Activated CD4-positive, CD25-positive, alpha-beta regulatory T cell treated with anti-CD3 and anti-CD28 coated beads, Interleukin-2, amount 50 U/mL, for 72 hours (primary cell): ENCODE measurements around the gene LTBR.
"Not testable (repeated sequence)": the region's sequence is repeated elsewhere in the genome, so short reads cannot be mapped to it uniquely, and the experiment has no call there.

Source experiments
- DNase-seq: peaks from one replicate; pipeline ENCODE4 v3.0.0; 2021

Gene LTBR

DNA sequence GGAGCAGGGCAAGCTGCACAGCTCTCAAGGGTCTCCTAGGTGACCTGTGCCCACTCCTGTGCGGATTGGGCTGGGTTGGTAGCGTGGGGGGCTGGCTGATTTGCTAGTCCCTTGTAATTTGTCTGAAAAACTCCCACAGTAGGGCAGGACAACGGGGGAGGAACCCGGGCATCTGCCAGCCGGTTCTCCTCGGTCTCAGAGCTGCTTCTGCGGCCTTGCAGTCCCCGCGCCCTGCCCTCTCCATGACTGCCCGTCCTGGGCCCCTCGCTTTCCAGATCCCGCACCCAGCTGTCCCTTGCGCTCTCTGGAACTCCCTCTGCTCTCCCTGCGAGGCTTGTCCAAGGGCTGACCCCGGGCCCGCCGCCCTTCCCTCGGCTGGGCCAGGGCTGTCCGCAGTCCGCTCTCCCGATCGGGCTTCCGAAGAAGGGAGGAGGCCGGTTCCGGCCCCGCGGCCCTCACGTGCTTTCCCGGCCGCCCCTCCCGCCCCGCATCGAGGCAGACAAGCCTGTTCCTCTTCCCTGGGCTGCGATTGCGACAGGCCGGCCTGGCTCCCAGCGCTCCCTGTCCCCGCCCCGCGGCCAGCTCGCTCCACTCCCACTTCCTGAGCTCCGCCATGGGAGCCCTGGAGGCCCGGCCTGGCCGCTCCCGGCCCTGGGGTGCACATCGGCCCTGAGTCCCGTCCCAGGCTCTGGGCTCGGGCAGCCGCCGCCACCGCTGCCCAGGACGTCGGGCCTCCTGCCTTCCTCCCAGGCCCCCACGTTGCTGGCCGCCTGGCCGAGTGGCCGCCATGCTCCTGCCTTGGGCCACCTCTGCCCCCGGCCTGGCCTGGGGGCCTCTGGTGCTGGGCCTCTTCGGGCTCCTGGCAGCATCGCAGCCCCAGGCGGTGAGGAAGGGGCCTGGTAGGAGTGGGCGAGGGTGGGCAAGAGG is at the start of gene LTBR:
TSS of gene LTBR (plus strand) at position 591 of the 927 bp plus-strand sequence. CDS start at position 788, 197 bp downstream.
- DNase-seq = no peak

DNA sequence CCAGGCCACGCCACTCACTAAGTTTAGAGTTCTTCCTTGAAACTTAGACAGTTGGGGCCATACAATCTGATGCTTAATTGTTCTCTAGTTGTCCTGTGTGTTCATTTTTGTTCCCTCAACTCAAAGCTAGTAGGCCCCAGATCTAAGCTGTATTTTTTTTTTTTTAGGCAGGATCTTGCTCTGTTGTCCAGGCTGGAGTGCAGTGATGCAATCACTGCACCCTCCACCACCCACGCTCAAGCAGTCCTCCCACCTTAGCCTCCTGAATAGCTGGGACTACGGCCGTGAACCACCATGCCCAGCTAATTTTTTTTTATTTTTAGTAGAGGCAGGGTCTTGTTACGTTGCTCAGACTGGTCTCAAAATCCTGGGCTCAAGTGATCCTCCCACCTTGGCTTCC is 49.6 kb upstream of the LTBR start:
- no peak for DNase-seq

DNA sequence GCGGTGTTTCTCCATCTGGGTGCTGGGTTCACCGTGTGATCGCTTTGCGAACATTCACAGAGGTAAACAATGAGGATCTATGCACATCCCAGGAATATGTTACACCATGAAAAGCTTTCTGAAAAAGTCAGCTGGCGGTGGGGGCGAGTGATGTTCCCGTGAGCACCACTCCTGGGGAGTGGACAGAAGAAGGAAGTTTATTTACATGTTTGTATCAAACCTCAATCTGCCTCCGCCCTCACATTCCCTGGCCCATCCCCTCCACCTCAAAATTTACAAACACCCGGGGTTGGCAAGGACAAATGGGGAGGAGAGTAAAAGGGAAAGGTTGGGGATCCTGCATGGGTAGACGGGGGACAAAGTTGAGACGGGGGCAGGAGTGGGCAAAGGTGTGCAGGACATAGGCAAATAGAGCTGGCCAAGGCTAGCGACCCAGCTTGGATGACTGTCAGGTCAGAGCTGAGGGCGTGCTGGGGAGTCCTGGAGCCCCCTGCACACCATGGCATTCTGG is 49.0 kb upstream of the LTBR start:
- DNase-seq = no peak

DNA sequence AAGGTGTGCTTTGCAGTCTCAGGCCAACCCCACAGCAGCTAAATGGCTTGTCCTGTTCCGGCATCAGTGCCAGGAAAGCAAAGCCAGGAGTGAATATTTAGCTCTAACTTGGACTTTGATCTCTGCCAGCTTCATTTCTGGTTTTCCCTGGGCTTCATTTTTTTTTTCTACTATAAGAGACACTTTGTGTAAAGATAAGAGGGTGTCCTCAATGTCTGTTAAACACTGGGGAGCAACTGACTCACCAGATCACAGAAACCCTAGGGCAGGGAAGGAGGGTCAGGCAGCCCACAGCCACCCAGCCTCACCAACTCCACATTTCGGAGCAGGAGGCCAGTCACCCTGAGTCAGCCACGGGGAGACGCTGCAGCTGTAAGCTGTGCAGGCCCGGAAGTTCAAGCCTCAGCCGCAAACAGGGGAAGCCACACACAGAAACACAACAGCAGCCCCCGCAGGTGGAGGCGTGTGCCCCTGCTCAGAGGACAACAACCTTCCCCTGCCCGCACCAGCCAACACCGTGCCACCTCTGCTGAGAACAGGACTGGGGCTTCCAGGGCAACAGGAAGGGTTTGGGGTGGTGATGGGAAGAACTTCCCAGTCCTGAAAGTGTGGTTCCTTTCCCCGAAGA is 48.4 kb upstream of the LTBR start:
- DNase-seq = peak; percentile 78

DNA sequence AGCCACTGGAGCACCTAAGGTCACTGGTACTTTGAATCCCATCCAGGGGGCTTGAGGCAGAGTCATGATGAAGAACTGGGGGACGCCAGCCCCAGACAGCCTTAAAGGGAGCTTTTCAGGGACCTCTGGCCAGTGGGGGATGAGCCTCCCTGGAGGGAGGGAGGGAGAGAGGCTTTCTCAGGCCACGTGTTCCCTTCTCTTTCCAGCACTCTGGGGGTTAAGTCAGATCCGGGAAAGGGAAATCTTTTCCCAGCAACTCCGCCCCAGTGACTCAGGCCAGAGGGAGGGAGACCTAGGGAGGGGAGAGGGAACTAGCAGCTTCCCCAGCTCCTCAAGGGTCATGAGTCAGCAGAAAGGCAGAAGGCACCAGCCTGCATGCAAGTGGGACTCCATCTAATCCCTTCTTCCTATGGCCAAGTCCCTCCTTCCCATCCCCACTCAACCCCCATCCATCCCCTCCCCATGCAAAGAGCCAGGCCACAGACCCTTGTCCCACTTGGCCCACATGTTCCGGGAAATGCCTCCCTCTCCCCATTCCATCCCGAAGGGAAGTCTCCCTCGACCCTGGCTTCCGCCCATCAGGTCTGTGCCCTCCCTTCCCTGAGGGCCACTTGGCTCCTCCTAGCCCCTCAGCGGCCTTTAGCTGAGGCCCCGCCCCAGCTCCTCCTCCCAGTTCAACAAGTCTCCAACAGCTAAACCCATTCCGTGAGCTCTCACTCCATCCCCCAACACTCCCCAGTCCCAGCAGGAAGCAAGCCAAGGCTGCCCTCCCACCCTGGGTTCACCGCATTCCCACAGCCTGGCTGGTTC is 47.7 kb upstream of the LTBR start:
- peak; percentile 47 for DNase-seq

DNA sequence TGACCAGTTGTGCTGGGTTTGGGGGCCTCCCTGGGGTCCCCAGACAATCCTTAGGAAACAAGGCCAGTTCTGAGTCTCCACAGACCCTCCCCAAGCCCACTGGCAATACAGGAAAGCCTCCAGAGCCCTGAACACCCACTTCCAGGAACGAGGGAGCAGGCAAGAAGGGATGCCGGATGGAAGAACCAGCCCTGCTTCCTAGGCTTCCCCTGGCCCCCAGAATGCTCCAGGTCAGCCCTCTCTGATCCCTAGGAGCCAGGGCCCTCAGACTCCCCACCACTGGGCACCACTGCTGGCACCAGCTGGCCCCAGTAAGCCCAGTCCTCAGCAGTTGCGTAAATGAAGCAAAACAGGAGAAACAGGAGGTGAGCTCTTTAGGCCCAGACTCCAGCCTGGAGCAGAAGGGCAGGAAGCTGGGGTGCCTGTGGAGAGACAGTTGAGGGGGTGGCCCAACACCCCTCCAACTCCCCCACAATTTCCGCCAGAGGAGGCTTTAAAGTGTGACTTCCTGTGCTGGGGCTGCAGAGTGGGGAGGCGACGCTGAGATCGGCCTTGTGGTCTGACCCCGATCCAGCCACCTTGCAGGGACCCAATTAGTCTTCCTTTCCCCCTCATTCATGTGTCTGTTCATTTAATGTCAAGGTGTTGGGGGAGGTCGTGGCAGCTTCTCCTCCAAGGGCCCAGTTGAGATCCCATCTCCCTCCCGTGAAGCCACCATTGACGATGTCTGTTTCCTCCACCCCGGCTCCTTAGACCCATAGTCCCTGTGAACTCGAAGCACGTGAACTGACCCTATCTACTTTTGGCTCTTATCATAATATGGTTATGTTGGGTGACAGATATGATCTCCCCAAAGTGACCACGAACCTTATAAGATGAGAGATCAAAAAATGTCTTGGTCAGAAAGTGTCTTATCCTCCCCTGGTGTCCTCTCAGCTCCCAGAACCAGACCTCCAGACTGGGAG is 46.8 kb upstream of the LTBR start:
- peak; percentile 41 for DNase-seq

DNA sequence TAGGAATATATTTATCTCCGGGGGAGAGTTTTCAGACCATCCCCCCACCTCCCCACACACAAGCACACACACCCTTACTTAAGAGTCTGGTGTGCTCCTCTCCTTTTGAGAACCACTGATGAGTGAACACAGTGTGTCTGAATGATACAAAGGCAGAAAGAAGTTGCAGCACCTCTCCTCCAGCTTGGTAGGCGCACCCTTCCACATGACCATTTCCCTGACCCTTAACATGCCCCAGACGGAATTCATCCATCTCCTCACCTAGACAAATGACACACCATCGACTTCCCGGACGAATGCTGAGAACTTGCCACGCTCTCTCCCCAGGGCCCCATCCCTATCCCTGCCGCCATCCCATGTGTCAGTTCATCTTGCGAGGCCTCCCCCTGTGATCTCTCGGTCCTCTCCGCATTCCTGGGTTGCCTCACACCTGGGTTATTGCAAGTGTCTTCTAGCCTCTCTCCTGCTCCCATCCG is 46.0 kb upstream of the LTBR start:
- DNase-seq = no peak

DNA sequence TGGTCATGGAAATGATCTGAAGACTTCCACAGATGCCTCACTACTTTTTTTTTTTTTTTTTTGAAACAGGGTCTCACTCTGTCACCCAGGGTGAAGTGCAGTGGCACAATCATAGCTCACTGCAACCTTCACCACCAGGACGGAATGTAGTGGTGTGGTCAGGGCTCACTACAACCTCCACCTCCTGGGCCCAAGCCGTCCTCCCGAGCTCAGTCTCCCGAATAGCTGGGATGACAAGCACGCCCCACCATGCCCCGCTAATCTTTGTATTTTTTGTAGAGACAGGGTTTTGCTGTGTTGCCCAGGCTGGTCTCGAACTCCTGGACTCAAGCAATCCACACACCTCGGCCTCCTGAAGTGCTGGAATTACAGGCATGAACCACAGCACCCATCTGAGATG is 45.4 kb upstream of the LTBR start:
- DNase-seq = not testable (repeated sequence)

DNA sequence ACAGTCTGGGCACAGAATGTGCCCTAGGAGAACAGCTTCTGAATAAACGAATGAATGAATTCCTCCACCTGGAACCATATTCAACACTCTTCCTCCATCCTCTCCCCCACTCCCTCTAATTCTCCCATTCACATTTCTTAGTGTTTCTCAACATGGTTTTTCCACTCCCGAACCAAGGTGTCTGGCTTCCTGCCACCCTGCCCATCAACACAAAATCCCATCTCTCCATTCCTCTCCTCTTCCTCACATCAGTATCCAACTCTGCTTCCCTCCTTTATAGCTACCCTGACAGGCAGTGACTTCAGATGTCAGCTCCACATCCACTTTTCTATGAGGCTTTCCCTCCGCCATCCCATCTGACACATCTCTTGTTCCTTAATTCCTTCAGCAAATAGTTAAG is 45.0 kb upstream of the LTBR start:
- no peak for DNase-seq

DNA sequence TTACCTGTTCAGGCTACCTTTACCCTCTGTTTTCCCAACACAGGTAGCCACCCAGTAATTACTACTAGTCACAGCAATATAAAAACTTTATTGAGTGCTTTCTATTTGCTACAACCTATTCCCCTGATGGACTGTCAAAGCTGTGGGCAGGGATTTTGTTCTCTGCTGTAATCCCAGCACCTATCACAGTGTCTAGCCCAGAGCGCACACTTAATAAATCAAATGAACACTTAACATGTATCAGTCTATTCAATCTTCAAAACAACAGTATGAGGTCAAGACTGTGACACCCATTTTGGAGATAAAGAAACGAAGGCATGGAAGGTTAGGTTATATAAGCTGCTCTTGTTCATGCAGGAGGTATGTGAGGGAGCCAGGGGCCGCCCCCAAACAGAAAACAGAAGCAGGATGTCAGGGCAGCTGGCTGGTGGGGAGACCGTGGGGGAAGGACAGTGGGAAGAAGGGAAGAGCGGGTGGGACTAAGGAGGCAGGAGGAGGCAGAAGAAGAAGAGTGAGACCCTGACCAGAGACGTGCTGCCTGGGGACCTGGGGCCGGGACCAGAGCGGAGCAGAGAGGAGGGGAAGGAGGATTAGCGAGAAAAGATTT is 43.8 kb upstream of the LTBR start:
- no peak for DNase-seq

DNA sequence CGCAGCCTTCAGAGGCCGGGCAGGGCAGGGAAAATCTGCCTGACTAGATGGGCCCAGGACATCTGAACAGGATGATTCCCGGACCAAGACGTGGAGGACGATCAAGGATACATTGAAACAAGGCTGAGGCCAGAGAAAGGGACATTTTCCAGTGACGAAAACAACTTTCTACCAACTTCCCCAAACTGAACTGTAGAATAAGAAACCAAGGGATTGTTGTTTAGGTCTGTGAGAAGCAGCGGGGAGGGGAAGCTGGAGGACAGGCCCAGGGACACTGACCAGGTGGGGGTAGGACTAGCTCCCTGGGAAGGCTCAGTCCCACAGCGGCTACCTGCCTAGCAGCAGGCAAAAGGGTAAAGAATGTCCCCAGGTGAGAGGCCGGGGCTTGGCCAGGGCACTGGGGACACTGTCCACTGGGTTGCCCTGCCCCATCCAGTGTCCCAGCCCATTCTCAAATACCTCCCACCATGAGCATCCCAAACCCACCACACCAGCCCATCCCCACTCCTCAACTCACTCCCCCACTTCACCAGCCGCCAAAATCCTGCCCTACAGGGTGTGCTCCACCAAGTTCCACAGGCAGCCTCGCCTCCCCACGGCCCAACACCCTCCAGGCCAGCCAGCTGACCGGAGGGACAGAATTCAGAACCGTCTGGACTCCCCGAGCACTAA is 43.1 kb upstream of the LTBR start:
- DNase-seq = no peak

DNA sequence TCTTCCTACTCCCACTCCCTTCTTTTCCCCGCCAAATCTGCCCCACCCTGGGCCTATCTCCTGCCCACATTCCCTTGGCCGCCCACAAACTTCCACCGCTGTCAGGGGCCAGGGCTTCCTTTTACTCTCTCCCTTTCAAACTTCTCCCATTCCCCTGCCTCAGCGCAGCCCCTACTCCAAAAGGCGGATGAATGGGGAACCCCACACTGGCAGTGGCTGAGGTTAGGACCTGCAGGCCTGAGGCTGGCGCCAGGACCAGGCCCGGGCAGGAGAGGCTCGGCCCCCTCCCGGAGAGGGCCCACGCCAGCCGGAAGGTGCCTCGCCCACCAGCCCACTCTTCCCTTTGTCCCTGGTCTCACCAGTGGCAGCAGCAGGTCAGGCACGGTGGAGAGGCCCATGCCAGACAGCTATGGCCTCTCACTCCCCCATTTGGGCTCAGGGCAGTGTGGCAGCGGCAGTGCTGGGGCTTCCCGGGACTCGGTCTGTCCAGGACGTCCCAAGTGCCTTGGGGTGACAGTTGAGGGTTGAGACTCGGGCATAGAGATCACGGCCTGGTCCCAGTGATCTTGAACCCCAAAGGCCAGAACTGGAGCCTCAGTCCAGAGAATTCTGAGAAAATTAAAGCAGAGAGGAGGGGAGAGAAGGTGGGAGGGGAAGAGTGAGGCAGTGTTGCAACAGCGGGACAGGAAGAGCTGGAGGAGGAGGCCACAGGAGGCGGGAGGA is 42.4 kb upstream of the LTBR start, which contains the start of gene TNFRSF1A:
TSS of gene TNFRSF1A (minus strand) at position 660 of the 723 bp plus-strand sequence. CDS start at position 398, 262 bp downstream.
- DNase-seq = peak; percentile 43

DNA sequence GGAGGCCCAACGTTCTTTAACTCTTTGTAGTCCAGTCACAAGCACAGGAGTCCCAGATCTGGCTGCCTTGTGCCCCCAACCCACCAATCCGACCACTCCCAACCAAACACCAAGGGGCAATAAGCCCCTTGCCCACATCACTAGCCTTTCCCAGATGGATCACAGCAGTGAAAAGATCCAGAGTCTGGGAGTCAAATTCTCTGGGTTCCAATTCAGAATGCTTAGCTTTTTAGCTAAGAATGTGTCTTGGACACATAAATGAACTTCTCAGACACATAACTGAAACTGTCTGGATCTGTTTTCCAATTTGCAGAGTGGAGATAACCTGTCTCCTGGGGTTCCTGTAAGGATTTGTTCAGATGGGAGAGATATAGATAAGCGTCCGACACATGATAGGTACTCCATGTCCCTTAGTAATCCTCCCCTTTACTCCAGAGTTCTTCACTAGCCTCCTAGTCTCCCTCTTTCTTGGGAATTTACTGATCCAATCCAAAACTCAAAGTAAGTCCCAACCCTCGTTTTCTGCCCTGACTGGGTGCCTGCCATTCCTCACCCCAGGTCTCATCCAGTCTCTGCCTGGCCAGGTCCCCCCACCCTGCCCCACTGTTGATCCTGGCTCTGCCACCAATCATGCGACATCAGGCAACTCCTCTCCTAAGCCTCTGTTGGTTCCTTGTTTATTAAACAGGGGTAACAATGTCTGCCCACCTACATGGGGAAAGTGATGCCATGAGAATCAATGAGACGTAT is 41.6 kb upstream of the LTBR start:
- DNase-seq = no peak

DNA sequence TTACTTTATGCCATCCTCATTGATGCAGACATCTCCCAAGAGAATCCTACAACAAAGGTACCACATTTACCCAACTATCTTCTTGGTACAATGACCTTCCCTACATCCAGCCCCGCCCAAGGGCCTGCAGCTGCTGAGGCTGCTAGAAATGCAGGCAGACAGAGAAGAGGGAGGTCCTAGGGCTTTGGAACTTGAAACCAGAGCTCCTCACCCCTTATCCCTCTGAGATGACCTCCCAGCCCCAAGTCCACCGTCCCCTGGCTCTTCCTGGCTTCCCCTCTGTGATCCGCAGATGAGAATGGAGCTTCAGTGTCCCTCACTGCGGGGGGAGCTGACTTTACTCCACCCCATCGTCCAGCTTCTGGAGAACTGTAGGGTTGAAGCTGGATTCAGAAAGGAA is 40.4 kb upstream of the LTBR start:
- DNase-seq = no peak

DNA sequence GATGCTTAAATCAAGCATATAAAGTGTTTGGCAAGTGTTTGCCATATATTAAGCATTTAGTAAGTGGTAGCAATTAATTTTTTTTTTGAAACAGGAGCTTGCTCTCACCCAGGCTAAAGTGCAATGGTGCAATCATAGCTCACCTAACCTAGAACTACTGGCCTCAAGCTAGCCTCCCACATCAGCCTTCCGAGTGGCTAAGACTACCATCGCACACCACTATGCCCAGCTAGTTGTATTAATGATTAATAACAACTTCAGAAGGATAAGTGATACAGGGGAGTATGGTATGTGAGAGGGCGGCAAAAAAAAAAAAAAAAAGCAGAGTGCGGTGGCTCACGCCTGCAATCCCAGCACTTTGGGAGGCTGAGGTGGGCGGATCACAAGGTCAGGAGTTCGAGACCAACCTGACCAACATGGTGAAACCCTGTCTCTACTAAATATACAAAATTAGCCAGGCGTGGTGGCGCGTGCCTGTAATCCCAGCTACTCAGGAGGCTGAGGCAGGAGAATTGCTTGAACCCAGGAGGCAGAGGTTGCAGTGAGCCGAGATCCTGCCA is 39.8 kb upstream of the LTBR start:
- not testable (repeated sequence) for DNase-seq

DNA sequence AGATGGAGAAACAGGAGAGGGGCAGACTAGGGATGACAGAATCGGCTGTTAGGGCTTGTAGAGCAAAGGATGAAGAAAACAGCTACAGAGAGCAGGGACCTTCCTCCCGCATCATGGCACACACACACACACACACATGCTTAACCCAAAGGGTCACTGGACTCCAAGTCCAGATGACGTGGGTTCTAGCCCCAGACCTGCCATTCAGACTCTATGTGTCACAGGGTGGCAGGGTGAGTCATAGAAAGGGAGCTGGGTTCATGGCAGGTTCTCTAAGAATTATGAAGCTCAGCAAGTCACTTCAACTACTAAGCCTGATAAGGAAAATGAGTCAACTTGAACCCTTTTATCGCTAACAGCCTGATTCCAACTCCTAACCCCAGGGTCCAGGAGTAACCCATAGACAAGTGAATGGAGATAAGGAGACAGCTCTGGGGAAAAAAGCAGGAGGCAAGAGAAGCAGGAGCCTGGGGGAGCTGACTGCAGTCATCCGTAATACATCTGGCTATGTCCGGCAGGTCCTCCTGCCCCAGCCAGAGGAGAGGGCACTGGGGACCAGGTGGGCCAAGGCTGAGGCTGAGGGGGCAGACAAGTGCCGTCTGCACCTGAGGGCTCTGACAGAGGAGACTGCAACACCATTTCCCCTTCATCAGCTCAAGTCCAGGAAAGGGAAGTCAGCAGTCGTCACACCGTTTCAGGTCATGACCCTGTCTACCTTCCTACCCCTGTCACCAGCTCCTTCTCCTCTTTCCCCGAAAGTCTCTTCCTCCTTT is 38.5 kb upstream of the LTBR start:
- DNase-seq = no peak

DNA sequence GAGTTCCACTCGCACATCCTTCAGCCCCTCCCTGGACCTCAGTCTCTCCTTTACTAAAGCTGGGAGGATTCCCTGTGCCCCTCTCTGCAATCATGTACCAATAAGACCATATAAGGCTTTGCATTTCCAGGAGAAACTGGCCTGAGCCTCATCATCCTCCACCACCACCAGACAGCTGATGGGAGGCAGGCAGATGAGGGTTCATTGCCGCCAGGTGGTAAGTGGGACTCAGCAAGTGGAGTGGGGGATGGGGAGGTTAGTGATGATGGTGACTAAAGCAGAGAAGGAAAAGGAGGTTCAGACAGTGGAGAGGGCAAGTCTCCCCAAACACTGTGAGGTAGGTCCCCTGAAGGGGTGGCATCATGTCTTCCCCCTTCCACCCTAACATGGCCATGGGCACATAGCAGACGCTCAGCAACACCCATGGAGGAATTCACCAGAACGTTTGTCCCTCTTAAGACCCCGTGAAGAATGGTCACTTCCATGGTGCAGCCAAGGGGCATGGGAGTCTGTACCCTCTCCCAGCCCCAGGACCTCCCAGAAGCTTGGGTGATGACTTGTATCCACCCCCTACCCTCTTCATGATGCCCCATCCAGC is 37.6 kb upstream of the LTBR start:
- no peak for DNase-seq

DNA sequence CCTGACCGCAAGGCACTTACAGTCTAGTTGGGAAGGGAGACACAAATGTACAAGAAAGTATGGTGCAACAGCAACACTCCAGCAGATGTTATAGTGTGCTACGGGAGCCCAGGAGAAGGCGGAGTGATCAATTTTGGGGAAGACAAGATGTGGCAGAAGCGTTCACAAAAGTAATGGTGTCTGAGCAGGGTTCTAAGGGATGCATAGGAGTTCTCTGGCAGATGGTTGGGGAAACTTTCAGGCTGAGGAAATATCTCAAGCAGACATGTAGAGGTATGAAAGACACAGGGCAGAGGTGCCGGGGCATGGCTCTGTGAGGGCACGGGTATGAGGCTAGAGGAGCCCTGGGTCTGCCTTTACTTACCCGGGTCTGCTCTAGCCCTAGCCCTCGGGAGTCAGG is 37.0 kb upstream of the LTBR start:
- DNase-seq = no peak
